ENCODE results near the gene SMR3A. TPM values are rescaled to one million over a fixed set of nuclear protein-coding genes. Genes with fewer than 3 reads are reported as not detected.

SMR3A gene
- total RNA-seq, 2 donors from 2014 or later: not detected

- no peak for DNase-seq (ENCODE audit: low spot score in 2 of 2)
- H3K9me3 Mint-ChIP-seq: no peaks in the 10 kb centered on the region
- ATAC-seq: no peak
- H3K27ac Mint-ChIP-seq: no peak overlapping the region
- H3K36me3 Mint-ChIP-seq: no peaks in the 10 kb centered on the region
Observed at GRCh38 chr4:70399319-70399718, 38.8 kb downstream of the SMR3A start.

GRCh38 chr4:70402762-70403161 is 42.2 kb downstream of the SMR3A start:
- no peak for DNase-seq (ENCODE audit: low spot score in 2 of 2)
- Mint-ChIP-seq H3K36me3 (no peaks in the 10 kb centered on the region), H3K27ac (no peak overlapping the region), H3K9me3 (no peaks in the 10 kb centered on the region)
- no peak for ATAC-seq

- H3K27ac Mint-ChIP-seq: no peak overlapping the region
- H3K36me3 Mint-ChIP-seq: no peaks in the 10 kb centered on the region
- ATAC-seq: no peak
- peaks cover 0 to 5% of the 10 kb centered on the region in 2 donors for H3K9me3 Mint-ChIP-seq
- DNase-seq (ENCODE audit: low spot score in 2 of 2): no peak
Observed at GRCh38 chr4:70405765-70406164, 45.2 kb downstream of the SMR3A start.

Other genes starting within 250 kb of the SMR3A start
- gene PRR27, start 206.5 kb upstream of the SMR3A start, total RNA-seq: not detected
- gene ODAM, start 165.0 kb upstream of the SMR3A start, total RNA-seq: not detected
- not detected for gene FDCSP, start 134.6 kb upstream of the SMR3A start, total RNA-seq
- not detected for gene CSN3, start 118.2 kb upstream of the SMR3A start, total RNA-seq
- not detected for gene CABS1, start 25.8 kb upstream of the SMR3A start, total RNA-seq
- not detected for gene SMR3B, start 22.4 kb downstream of the SMR3A start, total RNA-seq
- not detected for gene OPRPN, start 37.2 kb downstream of the SMR3A start, total RNA-seq
- not detected for gene MUC7, start 111.4 kb downstream of the SMR3A start, total RNA-seq
- not detected for gene AMTN, start 157.8 kb downstream of the SMR3A start, total RNA-seq
- gene AMBN, start 231.5 kb downstream of the SMR3A start, total RNA-seq: not detected